Cerebellar cortex (tissue), 1 donor: Measurements from ENCODE around the gene ADAM15.
A peak's percentile ranks its signal among the peaks of the same experiment; 100 is the strongest.

ENCODE experiments used
- DNase-seq: peaks from one replicate; pipeline ENCODE4 v3.0.0-alpha.2; 2015; ENCODE audit warnings: low spot score

The ADAM15 gene

DNA sequence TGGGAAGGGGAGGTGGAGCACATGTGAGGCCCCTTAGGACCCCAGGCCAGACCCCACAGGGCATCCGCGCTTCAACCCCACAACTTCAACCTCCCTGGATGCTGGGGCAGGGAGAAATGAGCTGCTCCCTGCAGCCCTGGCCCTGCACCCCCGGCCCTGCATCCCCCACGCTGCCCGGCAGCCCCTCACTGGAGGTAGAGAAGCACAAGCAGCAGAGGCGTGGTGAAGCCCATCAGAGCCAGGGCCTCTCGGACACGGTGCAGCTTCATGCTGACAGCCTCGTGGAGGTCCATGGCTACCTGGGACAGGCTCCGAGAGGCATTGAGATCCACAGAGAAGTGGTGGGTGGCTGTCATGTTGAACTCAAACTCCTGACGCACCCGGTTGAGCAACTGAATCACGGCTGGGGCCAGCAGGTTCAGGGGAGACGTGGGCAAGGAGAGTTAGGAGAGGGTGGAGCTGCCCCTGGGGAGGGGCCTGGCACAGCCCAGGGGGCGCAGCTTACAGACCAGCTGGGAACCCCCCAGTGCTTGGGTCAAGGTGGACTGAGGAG is 20.8 kb upstream of the ADAM15 start:
- no peak for DNase-seq

DNA sequence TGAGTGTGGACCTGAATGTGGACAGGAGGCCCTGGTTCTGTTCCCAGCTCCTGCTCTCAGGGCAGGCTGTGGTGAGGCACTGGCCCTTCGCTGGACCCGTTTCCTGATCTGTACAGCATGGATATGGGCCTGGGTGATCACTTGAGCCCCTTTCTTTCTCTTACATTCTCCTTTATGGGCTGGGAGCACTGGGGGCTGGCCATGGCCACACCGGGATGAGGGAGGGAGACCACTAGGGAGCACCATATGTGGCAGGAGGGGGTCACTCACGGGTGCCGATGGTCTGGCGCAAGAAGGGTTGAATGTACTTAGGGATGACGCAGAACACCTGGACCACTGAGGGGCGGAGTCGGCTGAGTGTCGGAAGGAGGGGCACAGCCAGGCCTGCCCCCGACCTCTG is 20.2 kb upstream of the ADAM15 start:
- DNase-seq: no peak

DNA sequence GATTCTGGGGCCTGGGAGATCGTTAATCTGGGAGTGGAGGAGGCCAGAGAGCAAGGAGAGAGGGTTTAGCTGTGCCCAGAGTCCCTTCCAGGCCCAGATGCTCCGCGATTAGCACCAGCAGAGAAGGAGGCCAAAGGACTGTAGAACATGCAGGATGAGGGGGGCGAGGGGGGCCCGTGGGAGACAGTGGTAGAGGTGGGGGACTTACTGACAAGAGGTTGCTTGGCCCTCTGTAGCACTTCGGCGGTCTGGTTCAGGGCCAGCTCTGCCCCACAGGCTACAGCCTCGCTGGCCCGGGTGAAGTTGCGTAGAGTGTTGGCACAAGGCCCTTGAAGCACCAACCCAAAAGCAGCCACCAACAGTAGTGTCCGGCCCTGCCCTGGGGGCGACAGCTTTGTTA is 18.2 kb upstream of the ADAM15 start:
- DNase-seq: no peak

DNA sequence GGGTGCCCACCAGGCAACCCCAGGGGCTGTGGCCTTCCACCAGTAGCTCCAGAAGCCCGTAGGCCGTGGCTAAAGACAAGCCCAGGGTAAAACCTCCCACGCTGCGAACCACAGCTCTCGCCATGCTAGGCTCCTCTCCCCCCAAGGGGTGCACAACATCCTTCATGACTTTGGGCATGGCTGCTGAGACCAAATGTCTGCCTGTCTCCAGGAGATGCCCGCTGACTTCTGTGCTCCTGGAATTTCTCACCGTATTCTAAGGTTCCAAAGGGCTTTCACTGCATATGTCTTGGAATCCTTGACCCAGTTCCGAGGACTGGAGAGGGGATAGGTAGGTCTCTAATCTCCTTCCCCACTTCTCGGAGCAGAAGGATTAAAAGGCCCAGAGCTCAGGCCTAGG is 17.6 kb upstream of the ADAM15 start, which contains the start of the genes DCST1 and DCST2:
TSS of gene DCST1 (plus strand) at position 301 of the 400 bp plus-strand sequence. CDS start 213 bp downstream, outside the sequence.
TSS of gene DCST2 (minus strand) at position 258 of the 400 bp plus-strand sequence. CDS start at position 178, 80 bp downstream.
- DNase-seq: no peak

DNA sequence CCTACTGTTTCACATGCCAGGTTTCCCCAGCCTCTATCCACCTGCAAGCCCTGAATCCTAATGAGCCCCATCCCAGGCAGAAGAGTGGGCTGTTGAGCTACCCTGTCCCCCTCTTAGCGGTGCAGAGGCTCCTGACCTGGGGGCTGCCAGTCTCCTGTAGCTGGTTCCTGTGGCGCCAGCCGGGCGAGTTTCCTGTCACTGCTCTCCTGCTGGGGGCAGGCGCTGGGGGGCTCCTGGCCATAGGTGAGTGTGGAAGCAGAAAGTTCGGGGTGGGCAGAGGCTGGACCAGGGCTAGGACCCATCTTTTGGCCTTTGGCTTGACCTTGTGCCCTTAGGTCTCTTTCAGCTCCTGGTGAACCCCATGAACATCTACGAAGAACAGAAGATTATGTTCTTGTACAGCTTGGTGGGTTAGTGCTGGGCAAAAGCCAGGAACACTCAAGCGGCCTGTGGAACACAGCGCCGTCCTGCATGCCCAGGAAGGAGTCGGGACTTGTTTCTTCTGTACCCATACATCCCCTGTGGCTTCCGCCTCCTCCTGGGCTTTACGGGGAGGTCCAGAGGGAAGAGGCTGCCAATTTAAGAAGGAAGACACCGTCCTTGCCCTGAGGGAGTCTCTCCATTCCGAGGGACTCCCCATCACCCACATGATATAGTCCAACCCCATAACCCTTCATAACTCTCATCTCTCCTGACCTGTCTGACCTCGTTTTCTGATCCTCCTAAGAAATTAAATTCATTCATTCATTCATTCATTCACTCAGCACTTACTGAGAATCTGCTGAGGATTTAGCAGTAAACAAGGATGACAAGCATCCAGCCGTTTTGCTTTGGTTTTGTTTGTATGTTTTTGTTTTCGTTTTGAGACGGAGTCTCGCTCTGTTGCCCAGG is 16.6 kb upstream of the ADAM15 start:
- no peak for DNase-seq

DNA sequence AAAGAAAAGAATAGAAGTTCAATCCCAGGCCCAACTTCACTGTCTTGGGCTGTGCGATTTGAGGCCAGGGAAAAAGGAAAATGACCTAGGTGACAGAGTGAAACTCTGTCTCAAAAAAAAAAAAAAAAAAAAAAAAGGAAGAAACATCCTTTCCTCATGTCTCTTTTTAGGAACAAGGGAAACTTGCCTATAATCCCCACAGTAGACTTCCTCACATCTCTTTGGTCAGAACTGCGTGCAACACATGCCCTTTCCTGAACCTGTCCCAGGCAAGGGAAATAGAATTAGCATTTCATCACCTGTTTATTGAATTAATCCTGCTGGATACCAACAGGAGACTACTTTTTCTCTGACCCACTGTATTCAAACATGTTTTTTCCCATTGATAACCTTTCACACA is 15.2 kb upstream of the ADAM15 start:
- no peak for DNase-seq

DNA sequence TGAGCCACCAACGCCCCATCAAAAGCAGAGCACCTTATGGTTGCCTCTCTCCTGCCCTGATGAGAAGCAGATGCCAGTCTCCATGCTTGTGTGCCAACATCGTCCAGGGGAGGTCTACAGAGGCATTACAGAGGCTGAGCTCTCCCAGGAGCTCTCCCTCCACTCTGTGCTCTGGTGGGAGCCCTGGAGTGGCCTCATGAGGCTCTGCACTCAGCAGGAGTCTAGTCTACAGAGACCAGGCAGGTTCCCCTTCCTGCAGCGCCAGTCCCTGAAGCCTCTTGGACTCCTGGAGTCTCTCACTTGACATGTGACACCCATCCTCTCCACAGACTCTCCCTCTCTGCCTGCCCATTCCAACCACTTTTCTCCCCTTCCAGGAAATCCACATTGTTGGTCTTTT is 14.1 kb upstream of the ADAM15 start:
- DNase-seq: no peak

DNA sequence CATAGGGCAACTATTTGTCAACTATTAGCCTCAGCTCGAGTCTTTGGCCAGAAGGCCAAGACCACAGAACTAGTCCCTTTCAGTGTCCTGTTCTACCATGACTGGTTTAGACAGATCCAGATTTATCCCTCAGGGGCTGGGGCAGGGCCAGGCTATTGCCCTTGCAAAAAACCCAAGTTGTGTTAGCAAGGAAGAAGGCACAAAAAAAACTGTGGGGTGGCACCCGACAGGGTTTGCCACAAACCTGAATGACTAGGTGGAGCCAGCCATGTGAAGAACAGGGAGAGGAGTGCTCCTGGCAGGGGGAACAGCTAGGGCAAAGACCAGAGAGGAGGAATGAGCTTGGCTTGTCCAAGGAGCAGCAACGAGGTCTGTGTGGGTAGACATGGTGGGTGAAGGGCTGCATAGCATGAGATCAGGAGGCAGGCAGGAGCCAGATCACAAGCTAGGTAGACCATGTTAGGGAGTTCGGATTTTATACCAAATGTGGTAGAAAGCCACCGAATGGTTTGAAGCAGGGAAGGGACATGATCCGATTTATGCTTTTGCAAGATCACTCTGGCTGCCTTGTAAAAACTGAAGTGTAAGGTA is 13.2 kb upstream of the ADAM15 start:
- DNase-seq: no peak

DNA sequence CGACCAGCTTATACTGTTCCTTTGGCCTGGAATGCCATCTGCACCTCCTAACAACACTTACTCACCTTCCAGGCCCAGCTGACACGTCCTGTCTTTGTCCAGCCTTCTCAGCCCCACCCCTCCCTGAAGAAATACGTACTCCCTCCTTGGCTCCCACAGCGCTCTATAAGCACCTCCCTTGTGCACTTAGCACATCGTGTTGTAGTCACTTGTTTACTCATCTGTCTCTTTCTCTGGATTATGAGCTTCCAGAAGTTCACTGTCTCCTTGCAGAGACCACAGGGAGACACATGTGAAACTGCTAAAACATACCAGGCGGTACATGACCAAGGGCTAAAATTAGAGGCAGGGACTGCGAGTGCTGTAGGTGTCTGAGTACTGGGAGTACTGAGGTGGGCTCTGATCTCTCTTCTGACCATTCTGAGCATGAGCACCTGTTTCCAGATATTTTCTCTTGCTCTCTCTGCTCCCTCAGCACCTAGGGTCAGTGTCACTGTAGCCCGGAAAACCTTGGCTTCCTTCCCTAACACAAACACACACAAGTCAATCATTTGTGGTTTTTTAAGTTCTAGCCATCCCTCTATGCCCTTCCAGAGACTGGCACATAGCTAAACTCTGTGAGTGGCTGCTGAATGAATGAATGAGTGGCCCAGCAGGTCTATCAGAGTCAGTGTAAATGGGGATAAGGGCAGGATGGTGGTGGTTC is 12.4 kb upstream of the ADAM15 start:
- no peak for DNase-seq

DNA sequence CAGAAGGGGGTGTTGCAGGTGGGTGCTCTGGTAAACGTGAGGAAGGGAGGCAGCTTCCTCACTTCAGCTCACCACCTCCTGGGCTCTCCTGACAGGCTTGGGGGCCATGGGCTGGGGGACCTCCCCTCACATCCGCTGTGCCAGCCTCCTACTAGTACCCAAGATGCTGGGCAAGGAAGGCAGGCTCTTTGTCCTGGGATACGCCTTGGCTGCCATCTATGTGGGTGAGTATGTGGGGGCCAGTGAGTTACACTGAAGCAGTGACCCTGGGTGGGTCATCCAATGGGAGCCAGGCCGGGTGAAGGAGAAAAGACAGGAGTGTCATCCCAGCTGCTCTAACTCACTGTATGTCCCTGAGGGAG is 11.8 kb upstream of the ADAM15 start:
- no peak for DNase-seq

DNA sequence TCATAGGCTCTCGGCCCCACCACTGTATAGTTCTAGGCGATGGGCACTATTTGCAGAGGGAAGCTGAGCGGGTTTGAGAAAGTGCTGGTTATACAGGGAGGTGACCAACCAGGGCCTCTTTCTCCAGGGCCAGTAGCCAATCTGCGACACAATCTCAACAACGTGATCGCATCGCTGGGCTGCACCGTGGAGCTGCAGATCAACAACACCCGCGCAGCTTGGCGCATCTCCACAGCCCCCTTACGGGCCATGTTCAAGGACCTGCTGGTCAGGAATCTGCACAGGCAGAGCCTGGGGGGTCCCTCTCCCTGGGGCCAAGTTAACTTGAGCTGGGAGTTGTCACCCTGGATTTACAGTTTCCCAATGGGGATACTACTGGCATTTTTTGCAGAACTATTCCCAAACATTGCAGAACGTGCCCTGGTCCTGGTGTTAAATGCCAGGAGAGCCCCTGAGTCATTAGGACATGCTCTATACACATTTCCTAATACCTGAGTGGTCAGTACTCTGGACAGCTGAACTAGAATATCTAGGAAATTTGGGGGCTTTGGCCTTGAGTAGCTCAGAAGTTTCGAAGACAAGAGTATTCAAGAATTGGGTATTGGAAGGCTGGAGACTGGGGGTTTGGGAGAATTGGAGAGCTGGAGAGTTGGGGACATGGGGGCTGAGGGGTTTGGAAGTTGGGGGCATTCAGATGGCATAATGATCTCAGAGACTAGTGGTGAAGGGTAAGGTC is 10.6 kb upstream of the ADAM15 start:
- no peak for DNase-seq

DNA sequence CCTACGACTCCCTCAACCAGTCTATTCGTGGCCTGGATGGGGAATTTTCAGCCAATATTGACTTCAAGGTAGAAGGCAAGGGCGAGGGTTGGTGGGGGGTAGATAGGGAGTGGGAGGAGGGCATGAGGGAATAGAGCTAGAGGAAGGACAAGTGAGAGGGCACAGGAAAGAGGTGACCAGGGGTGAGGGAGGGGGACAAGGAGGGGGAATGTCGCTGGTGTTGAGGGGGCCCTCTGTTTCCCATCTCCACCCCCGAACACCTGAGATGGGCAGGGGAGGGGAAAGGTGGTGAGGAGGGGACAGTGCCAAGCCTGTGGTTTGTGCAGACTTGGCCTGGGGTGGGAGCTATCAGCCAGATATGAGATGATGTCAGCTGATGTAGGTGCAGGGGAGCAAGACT is 8.3 kb upstream of the ADAM15 start:
- DNase-seq: no peak

DNA sequence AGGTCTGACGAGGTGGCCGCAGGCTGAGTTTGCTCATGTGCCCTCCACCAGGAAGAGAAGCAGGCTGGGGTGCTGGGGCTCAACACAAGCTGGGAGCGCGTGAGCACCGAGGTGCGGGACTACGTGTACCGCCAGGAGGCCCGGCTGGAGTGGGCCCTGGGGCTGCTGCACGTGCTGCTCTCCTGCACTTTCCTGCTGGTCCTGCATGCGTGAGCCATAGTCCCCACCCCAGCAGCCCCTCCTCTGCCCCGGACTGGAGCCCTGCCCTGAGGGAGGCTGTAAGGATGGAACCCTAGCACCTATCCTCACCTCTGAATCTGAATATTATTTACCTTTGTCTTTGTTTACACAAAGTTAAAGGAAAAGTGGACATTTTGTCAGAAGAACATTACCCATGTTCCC is 7.8 kb upstream of the ADAM15 start:
- no peak for DNase-seq

DNA sequence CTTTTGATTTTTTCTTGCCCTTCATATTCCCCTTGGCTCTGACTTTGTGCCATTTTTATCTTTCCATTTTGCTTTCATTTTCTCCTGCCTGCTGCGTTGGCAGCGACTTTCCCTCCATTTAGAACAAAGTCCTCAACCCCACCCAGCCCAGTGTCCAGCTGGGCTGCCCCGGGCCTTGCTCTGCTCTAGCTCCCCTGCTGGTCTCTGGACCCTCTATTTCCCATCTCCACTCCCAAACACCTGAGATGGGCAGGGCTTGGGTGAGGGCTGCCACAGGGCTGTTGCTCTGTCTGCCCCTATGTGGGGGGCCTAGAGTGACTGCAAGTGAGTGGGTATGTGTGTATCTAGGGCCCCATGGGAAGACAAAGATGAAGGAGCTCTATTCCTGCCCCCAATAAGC is 7.3 kb upstream of the ADAM15 start:
- DNase-seq: no peak

DNA sequence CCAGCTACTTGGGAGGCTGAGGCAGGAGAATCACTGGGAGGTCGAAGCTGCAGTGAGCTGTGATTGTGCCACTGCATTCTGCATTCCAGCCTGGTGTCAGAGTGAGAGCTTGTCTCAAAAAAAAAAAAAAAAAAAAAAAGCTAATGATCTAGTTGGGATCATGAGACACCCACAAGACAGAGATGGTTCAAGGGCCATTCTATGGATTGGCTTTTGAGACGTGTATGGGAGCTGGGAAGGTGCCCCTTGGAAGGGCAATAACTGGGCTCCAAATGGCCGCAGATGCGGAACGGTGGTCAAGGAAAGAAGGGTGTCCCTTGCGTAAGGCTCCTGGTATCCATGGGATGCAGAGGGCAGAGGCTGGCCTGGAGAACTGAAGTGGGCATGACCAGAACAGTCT is 6.8 kb upstream of the ADAM15 start:
- no peak for DNase-seq

DNA sequence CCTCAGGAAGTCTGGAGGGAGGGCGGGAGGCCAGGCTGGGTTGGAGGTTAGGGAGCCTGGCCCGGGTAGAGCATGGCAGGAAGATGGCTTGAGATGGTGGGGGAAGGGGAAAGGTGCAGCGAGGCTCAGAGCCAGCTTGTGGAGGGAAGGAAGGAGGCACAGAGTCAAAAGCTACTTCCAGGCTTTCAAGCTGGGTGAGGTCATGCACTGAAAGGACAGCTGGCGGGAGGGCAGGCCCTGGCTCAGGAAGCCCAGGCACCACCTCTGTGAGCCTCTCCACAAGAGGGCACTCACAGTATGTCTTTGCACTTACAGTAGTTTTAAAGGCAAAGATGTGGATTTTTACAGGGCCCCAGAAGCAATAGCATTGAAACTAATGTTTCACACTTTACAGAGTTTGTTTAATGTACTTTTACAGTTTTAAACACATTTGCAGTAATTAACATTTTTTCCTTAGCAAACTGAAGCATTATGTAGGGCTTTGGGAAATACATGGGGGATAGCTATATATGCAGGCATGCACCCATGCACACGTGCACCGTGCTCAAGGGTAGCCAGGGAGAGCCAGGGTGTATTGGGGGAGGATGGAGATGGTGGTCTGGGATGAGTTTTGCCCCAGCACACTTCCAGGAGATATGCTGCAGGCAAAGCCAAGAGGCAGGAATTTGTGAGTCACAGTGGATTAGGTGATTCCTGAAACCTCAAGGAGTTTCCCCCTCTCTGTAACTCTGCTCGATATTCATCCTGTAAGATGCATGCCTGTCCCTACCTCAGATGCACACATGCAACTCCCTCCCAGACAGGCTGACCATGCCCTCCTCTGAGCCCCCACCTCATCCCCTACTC is 6.1 kb upstream of the ADAM15 start:
- DNase-seq: peak; percentile 77

DNA sequence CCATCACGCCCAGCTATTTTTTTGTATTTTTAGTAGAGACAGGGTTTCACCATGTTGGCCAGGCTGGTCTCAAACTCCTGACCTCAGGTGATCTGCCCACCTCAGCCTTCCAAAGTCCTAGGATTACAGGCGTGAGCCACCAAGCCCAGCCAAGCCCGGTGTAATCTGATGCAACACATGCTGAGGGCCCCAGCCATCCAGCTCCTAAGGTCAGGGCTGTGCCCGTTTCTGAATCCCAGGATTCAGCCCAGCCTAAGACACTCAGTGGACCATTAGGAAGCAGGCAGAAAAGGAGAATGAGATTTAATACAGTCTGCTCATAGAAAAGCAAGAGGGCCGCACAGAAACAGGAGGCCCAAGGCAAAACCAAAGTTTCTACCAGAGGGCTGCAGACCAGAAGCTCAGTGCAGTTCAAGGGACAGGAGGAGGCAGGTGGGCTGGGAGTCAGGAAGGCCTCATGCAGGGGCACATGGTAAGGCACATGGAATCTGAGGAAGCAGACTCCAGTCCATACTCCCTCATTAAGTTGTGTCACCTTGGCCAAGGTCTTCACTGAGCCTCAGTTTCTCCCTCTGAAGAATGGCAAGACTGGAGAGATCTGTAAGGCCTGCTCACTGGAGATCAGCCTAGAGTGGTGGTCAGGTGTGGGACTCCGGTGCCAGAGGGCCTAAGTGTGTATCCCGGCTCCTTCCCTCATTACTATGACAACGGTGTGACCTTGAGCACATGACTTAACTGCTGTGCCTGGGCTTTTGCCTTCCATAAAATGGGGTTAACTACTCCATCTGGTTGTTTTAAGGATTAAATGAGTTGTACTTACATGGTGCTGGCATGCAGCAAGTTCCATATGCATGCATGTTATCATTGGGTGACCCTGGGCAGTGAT is 2.4 kb upstream of the ADAM15 start:
- DNase-seq: no peak

DNA sequence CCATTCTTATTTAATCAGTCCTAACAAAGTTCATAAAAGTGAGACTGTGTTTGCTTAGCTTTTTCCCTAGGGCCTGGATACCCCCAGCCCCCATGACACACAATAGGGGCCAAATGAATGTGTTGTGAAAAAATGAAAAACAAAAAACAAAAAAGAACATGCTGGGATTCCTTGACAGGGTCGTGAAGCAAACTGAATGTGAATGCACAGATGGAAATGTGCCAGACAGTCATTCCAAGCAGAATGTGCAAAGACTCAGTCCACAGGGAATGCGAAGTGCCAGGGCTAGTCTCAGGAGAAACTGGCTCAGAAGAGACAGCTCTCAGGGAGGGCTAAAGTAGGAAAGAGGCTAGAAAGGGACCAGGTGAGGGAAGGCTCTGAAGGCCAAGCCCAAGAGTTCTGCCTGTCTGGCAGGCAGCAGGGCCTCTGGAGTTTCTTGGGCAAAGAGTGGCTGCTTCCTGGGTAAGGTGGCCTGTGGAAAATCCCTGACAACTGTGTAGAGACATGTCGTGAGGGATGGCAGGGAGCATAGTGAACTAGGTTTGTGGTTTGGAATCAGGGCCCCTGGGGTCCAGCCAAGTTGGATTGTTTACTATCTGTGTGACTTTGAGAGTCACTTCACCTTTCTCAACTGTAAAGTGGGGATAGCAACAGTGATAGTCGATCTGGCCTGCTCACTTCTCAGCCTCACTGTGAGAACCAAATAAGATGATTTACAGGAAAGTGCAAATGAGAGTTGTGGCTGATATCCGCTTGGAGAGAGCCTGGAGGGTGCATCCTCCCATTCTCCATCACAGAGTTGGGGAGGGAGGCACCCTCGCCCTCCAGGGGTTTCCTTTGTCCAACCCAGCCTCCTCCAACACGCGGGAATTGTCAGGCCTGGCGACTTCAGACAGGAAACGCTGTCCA is 1.2 kb upstream of the ADAM15 start:
- no peak for DNase-seq

DNA sequence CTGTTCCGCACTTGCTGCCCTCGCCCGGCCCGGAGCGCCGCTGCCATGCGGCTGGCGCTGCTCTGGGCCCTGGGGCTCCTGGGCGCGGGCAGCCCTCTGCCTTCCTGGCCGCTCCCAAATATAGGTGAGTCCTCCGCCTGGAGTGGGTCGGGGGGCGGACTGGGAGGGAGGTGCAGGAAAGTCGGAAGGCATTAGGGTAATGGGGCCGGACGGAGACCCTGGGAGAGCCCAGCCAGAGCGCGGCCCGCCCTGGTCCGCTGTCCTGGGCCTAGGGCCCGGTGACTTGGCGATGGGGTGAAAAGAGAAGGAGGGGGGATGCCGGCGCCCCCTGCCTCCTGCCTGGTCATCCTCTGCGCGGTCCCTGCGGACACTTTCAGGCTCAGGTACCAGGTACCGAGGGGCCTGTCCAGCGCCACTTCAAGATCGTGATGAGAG is 243 bp downstream of the ADAM15 start:
- DNase-seq: no peak
